Hippocampal formation (tissue), 2 donors: ENCODE data around the gene CLDND2.

Source experiments
- DNase-seq, 2 donors: peaks; one replicate each; lab custom pipeline; 2025; lab: John Stamatoyannopoulos, UW

Gene CLDND2

DNA sequence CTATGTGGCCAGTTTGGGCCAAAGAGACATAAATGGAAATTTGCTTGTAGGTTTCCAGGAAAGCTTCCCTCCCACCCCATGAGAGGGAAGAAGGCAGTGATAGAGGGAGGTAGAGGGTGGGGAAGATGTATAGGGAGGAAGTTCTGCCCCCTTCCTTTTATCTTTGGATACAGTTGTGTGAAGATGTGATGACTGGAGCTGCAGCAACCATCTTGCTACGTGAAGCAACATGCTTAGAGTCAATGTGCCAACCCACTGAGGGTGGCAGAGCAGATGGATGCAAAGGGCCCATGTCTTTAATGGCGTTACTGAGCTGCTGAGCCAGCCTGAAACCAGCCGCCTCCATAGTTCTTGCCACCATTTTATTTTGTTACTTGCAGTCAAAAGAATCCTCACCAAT, 37.6 kb downstream of the CLDND2 start:
- no peak for DNase-seq

DNA sequence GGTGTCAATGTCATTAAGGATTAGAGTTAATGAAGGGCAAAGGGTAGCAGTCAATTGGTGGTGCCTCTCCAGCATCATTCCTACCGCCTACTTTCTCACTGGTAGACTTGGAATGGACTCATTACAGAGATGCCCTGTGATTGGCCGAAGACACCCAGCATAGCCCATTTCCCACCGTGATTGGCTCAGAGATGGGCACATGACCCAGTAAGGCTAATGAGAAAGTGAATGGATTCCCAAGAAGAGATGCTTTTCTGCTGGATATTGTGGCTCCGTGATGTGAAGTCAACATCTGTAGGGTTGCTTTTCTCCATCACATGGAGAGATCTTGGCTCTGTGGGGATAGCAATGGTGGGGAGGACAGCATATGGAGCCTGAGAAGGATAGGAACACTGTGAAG, 38.4 kb downstream of the CLDND2 start:
- no peak for DNase-seq

DNA sequence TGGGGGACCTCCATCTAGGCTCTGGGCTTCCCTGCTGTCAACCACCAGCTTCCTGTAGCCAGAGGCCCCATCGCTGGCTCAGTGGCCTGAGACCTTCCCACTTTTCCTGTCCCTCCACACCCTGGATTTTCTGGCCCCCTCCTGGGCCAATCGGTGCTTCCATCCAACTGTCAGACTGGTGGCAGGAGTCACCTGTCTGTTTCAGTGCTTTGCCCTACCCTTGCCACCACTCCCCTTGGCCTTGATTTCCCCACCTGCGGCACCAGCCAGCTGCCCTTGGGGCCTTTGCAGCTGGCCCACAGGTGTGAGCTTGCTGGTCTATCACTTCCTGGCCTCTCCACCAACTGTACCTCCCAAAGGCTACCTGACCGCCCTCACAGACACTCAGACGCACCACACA, 39.4 kb downstream of the CLDND2 start:
- DNase-seq: no peak

GRCh38 chr19:51327066-51328001, 41.5 kb downstream of the CLDND2 start:
- DNase-seq: no peak

GRCh38 chr19:51326216-51327065, 42.4 kb downstream of the CLDND2 start:
- no peak for DNase-seq

- no peak for DNase-seq
These were observed 43.4 kb downstream of the CLDND2 start for GRCh38 chr19:51325161-51325976.

GRCh38 chr19:51324167-51324481, 44.7 kb downstream of the CLDND2 start:
- DNase-seq: no peak

DNA sequence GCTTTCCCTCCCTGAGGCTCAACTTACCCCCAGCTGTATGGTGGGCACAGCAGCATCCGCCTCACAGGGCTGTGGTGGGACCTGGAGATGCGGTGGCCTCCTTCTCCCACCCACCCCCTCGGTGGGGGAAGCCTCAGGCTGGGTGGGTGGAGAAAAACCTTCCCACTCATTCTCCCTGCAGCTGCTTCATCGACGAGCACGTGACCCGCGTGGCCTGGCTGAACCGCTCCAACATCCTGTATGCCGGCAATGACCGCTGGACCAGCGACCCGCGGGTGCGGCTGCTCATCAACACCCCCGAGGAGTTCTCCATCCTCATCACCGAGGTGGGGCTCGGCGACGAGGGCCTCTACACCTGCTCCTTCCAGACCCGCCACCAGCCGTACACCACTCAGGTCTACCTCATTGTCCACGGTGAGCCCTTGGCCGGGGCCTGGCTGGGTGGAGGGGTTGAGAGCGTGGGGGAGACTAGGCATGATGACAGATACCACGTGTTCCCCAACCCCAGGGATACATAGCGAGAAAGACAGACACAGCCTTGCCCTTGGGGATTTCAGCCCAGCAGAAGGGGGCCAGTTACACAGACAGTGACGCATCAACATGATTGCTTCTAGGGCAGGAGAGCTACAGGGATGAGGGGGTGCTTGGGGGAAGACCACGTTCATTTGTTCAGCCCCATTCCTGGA, 45.2 kb downstream of the CLDND2 start:
- no peak for DNase-seq

GRCh38 chr19:51321799-51322198, 47.0 kb downstream of the CLDND2 start:
- DNase-seq: no peak

GRCh38 chr19:51320280-51320657, 48.5 kb downstream of the CLDND2 start:
- DNase-seq: no peak

- DNase-seq: no peak
These were observed 49.0 kb downstream of the CLDND2 start for GRCh38 chr19:51319649-51320279.

DNA sequence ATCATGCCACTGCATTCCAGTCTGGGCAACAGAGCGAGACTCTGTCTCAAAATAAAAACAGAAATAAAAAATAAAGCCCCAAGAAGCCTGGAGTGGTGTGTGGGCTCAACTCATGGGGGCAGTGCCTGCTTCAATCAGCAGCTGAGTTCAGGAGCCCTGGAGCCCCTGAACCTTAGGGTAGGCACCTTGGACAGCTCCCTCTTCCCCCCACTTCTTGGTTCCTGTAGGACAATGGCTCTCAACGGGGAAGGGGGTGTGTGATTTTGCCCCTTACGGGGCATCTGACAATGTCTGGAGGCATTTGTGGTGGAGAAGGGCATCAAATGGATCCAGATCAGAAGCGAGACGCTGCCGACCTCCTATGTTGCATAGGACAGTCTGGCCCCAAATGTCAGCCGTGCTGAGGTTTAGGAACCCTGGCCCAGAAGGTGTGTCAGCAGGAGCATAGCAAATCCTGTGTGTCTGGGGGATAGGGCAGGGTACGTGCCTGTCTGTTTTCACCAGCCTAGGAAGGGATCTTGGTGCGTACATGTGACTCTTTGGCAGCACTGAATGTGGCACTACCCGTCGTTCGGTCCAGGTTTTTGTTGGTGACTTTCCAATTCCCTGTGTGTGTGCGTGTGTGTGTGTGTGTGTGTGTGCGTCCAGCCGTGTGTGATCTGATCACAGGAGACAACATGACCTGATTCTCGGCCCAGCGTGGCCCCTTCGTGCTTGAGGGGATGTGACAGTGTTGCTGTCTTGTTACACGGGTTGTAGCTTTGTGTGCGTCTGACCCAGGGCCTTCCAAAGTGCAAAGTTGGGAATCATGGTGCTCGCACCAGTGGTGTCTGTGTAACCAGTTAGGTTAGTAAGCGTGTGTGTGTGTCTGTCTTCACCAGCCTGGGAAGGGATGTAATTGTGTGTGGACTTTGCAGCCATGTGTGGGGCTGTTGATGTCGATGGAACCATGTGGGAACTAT, 49.8 kb downstream of the CLDND2 start:
- no peak for DNase-seq

DNA sequence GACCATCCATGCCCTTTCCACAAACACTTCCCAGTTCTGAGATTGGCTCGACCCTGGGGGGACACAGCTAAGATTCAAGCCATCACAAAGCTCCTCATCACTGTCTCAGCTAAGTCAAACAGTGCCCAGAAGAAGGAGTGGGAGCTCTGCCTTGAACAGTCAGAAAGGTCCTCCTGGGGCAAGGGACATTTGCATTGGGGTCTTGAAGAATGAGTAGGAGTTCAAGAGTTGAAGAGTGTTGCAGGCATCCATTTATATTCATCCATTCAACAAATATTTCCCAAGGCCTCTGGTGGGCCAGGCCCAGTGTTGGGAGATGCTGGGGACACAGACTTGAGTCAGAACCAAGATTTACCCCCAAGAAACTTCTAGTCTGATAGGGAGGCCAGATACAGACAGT, 50.8 kb downstream of the CLDND2 start:
- no peak for DNase-seq

DNA sequence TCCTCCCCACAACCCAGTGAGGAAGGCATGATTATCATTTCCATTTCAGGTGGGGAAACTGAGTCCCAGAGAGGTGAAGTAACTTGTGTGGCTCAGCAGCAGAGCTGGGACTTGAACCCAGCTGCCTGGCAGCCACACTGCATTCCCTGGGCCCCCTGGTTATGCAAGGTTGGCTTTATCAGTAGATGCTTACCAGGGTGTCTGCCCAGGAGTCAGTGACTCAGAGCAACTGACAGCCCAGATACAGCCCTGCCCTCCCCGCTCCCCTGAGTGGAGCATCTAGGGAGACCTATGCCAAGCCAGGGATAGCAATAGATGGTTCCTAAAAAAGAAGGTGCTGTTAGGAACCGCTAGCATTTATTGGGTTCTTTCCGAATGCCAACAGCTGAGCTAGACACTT, 51.4 kb downstream of the CLDND2 start:
- no peak for DNase-seq
